OCI-LY3 (cell line): ENCODE data around the gene VAV2.

Experiments
- CTCF ChIP-seq: fragments of 200-600, 300-600 bp; sonication (generic); IDR thresholded peaks from 2 replicates; pipeline ENCODE4 v1.5.1; 2014; ENCODE audit warnings: antibody characterized with exemption, low read length, low read depth
- EZH2phosphoT487 ChIP-seq: fragments of 200-600 bp; shearing (Covaris generic); IDR thresholded peaks from 2 replicates; pipeline ENCODE4 v1.6.1; 2018; ENCODE audit warnings: antibody characterized with exemption, mixed run types, low read depth

GRCh38 chr9:133874060-133874657, 118.0 kb downstream of the VAV2 start:
- no peak for TF ChIP-seq CTCF
- TF ChIP-seq EZH2phosphoT487, result no peak
